ENCODE data around the gene ZBTB5.
A peak's percentile ranks its signal among the peaks of the same experiment; 100 is the strongest.
"Not testable (repeated sequence)": the region's sequence is repeated elsewhere in the genome, so short reads cannot be mapped to it uniquely, and the experiment has no call there.

The ZBTB5 gene

DNA sequence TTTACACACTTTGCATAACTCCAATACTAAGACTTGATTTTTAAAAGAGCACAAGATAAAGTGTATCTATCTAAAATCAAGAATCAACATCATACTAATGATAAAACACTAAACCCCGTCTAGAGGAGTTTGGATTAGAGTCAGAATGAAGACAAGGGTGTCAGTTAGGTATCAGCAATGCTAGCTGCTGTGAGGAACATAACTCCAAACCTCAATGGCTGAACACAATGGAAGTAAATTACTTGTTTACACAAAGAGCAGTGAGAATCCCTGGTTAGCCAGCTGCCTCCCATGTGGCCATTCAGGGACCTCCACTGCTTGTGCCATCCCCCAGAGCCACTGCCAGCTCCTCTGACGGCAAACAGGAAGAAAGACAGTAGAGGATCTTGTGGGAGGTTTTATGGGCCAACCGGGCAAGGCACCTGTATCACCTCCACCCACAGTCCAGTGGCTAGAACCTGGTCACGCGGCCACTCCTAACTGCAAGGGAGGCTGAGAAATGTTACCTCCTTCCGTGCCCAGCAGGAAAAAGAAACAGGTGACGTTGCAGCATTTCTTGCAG is 66.7 kb downstream of the ZBTB5 start:
- TF ChIP-seq, protein P1, sequence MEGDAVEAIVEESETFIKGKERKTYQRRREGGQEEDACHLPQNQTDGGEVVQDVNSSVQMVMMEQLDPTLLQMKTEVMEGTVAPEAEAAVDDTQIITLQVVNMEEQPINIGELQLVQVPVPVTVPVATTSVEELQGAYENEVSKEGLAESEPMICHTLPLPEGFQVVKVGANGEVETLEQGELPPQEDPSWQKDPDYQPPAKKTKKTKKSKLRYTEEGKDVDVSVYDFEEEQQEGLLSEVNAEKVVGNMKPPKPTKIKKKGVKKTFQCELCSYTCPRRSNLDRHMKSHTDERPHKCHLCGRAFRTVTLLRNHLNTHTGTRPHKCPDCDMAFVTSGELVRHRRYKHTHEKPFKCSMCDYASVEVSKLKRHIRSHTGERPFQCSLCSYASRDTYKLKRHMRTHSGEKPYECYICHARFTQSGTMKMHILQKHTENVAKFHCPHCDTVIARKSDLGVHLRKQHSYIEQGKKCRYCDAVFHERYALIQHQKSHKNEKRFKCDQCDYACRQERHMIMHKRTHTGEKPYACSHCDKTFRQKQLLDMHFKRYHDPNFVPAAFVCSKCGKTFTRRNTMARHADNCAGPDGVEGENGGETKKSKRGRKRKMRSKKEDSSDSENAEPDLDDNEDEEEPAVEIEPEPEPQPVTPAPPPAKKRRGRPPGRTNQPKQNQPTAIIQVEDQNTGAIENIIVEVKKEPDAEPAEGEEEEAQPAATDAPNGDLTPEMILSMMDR (IDR thresholded peaks at IDR 0.05; ENCODE audit: borderline replicate concordance, control extremely low read depth, extremely low read depth, insufficient read depth, missing control alignments), result no peak
- in situ Hi-C loops (cut with MboI; ENCODE audit: low sequenced_read_pairs, unreplicated experiment), result no loop called here
- no peak for DNase-seq (ENCODE audit: low spot score)

DNA sequence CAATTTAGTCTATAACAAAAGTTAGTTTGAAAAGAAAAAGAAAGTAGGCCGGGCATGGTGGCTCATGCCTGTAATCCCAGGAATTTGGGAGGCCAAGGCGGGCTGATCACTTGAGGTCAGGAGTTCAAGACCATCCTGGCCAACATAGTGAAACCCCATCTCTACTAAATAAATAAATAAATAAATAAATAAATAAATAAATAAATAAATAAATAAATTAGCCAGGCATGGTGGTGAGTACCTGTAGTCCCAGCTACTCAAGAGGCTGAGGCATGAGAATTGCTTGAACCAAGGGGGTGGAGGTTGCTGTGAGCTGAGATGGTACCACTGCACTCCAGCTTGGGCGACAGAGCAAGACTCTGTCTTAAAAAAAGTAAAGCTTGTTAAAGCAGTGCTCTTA is 67.3 kb downstream of the ZBTB5 start:
- in situ Hi-C loops (cut with MboI; ENCODE audit: low sequenced_read_pairs, unreplicated experiment); DNase-seq (ENCODE audit: low spot score): not testable (repeated sequence)

DNA sequence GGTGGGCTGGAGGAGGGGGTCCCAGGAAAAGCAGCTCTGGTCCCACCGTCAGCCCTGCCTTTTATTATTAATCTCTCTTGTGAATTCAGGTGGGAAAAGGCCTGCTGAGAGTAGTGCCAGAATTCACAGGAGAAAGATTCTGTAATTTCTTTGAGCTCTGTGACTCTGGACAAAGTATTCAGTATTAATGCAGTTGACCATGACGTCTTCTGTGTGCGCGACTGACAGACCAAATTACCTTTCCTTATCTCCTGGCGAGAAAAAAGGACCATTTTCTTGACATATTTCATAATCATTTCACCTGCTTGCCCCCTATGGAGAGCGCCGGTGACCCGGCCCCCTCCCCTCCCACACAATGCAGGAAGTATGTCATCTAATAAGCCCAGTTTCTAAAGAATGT is 69.6 kb downstream of the ZBTB5 start:
- TF ChIP-seq, protein P1 (IDR thresholded peaks at IDR 0.05; ENCODE audit: borderline replicate concordance, control extremely low read depth, extremely low read depth, insufficient read depth, missing control alignments), result no peak
- in situ Hi-C loops (cut with MboI; ENCODE audit: low sequenced_read_pairs, unreplicated experiment), result no loop called here
- DNase-seq (ENCODE audit: low spot score), result no peak

DNA sequence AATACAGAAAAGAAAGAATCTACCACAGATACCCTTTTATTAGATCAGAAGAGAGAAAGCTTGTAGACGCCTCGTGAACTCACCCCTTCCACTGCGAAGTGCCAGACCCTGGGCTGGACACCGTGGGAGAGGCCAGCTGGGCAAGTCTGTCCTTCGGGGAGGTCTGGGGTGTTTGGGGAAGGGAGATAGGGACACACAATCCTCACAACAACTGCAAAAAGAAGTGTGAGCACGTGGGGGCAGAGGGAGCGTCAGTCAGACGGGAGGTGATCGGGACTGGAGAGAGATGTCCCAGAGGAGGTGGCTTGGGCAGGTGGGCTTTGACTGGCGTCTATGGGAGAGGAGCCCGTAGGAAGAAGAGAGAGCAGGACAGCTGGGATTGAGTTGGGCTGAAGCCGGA is 70.0 kb downstream of the ZBTB5 start:
- in situ Hi-C loops (cut with MboI; ENCODE audit: low sequenced_read_pairs, unreplicated experiment), result no loop called here
- TF ChIP-seq, protein P1 (IDR thresholded peaks at IDR 0.05; ENCODE audit: borderline replicate concordance, control extremely low read depth, extremely low read depth, insufficient read depth, missing control alignments), result no peak
- DNase-seq (ENCODE audit: low spot score), result no peak

DNA sequence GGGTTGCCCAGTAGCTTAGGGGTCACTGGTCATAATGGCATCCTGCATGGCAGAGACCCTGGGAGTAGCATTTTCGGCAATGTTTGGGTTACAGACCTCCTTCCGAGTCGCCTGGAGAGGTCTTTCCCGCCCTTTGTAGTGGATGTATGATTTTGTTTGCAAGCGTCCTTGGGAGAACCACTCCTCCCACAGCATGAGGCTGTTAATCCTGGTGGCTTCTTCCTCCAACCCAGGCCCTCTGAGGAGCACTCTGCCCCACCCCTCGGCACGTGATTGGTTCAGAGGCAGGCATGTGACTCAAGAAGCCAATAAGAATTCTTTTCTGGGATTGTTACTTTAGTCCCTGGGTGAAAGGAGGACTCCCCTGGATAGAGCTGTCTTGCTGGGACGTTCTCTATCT is 73.0 kb downstream of the ZBTB5 start:
- in situ Hi-C loops (cut with MboI; ENCODE audit: low sequenced_read_pairs, unreplicated experiment), result no loop called here
- DNase-seq (ENCODE audit: low spot score), result no peak
- TF ChIP-seq, protein P1 (IDR thresholded peaks at IDR 0.05; ENCODE audit: borderline replicate concordance, control extremely low read depth, extremely low read depth, insufficient read depth, missing control alignments), result no peak

DNA sequence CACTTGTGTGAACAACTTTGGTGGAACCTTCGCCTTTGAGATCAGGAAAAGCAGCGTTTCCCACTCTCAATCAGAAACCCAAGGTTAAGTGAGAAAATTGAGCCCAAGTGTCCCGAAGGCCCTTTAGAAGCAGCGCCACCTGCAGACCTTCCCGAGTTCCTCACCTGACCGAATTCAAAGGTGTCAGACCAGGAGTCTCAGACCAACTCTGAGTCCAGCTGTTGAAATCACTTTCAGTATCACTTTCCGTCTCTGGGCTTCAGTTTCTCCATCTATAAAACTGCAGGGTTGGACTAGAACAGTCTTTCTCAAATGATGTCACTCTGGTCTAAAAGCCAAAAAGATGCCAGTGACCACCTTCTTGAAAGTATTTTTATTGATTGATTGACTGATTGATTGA is 74.5 kb downstream of the ZBTB5 start:
- in situ Hi-C loops (cut with MboI; ENCODE audit: low sequenced_read_pairs, unreplicated experiment), result no loop called here
- TF ChIP-seq, protein P1 (IDR thresholded peaks at IDR 0.05; ENCODE audit: borderline replicate concordance, control extremely low read depth, extremely low read depth, insufficient read depth, missing control alignments), result peak; percentile 72
- DNase-seq (ENCODE audit: low spot score), result peak; percentile 86

All from GM13976 (cell line).